Prostate gland (tissue), 2 donors: ENCODE measurements around the gene SCYGR7.

Experiments
- POLR2A ChIP-seq: fragments of 450-650 bp; IDR thresholded peaks from one replicate; pipeline ENCODE4 v1.6.1; 2016; ENCODE audit warnings: antibody characterized with exemption, mild to moderate bottlenecking
- POLR2AphosphoS5 ChIP-seq: sonication (generic); formaldehyde crosslinking; IDR thresholded peaks from one replicate; pipeline ENCODE4 v1.6.1; 2017; ENCODE audit warnings: antibody characterized with exemption
- TF ChIP-seq, protein P1 (sequence below), 4 experiments: fragments of 200-600 bp in 2 of 4; fragments of 450-650 bp in 2 of 4; sonication (generic) in 2 of 4; IDR thresholded peaks; 1 replicate in 3 of 4; 2 replicates in 1 of 4; pipeline ENCODE4 v1.5.1; 2016 to 2019; ENCODE audit warnings: antibody characterized with exemption in 4 of 4, mild to moderate bottlenecking in 2 of 4, moderate library complexity in 2 of 4

DNA sequence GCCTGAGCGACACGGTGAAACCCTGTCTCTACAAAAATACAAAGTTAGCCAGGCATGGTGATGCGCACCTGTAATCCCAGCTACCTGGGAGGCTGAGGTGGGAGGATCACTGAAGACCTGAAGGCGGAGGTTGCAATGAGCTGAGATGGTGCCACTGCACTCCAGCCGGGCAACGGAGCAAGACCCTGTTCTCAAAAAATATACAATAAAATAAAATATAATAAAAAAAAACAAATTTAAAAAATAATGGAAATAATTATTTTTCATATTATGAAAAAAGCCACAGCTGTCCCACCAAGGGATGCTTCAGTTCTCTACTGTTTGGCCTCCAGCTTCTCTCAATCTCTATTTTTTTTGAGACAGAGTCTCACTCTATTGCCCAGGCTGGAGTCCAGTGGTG lies 20.7 kb upstream of the SCYGR7 start:
- TF ChIP-seq, protein P1, sequence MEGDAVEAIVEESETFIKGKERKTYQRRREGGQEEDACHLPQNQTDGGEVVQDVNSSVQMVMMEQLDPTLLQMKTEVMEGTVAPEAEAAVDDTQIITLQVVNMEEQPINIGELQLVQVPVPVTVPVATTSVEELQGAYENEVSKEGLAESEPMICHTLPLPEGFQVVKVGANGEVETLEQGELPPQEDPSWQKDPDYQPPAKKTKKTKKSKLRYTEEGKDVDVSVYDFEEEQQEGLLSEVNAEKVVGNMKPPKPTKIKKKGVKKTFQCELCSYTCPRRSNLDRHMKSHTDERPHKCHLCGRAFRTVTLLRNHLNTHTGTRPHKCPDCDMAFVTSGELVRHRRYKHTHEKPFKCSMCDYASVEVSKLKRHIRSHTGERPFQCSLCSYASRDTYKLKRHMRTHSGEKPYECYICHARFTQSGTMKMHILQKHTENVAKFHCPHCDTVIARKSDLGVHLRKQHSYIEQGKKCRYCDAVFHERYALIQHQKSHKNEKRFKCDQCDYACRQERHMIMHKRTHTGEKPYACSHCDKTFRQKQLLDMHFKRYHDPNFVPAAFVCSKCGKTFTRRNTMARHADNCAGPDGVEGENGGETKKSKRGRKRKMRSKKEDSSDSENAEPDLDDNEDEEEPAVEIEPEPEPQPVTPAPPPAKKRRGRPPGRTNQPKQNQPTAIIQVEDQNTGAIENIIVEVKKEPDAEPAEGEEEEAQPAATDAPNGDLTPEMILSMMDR (IDR thresholded peaks at IDR 0.05): no peak
- TF ChIP-seq POLR2A: no peak
- TF ChIP-seq POLR2AphosphoS5: no peak
